GM18508 (cell line): ENCODE results near the gene ALX3.

Experiments
- ATAC-seq: cut with Tn5 transposase; IDR thresholded peaks from one replicate; pipeline ENCODE4 v1.9.1; 2021; ENCODE audit warnings: moderate number of reproducible peaks; ENCODE audit not compliant: insufficient read depth, unreplicated experiment

ALX3 gene

GRCh38 chr1:110070671-110071242, at the start of gene ALX3:
Gene ALX3 (minus strand): TSS chr1:110070672. CDS start chr1:110070612, 60 bp downstream.
- no peak for ATAC-seq

GRCh38 chr1:110119843-110120242, 49.4 kb upstream of the ALX3 start:
- no peak for ATAC-seq

GRCh38 chr1:110118636-110119396, 48.3 kb upstream of the ALX3 start:
- no peak for ATAC-seq

- no peak for ATAC-seq
These were observed 44.3 kb upstream of the ALX3 start for GRCh38 chr1:110114784-110115183.

- no peak for ATAC-seq
These were observed 43.7 kb upstream of the ALX3 start for GRCh38 chr1:110114173-110114572.

GRCh38 chr1:110113551-110113950, 43.1 kb upstream of the ALX3 start:
- ATAC-seq = no peak

GRCh38 chr1:110112656-110113055, 42.2 kb upstream of the ALX3 start:
- no peak for ATAC-seq

GRCh38 chr1:110112143-110112542, 41.7 kb upstream of the ALX3 start, which contains the start of gene UBL4B:
Gene UBL4B (plus strand): TSS chr1:110112443. CDS start chr1:110112535, 92 bp downstream.
- ATAC-seq = no peak

GRCh38 chr1:110111081-110111480, 40.6 kb upstream of the ALX3 start:
- no peak for ATAC-seq

- ATAC-seq = no peak
These were observed 37.5 kb upstream of the ALX3 start for GRCh38 chr1:110107867-110108469.

GRCh38 chr1:110106013-110106941, 35.8 kb upstream of the ALX3 start:
- no peak for ATAC-seq

- ATAC-seq = no peak
These were observed 31.6 kb upstream of the ALX3 start for GRCh38 chr1:110102081-110102480.

- no peak for ATAC-seq
These were observed 29.9 kb upstream of the ALX3 start for GRCh38 chr1:110100335-110100734.

- no peak for ATAC-seq
These were observed 28.0 kb upstream of the ALX3 start for GRCh38 chr1:110098222-110099026.

GRCh38 chr1:110097507-110098221, 27.2 kb upstream of the ALX3 start:
- no peak for ATAC-seq

GRCh38 chr1:110094931-110095654, 24.6 kb upstream of the ALX3 start:
- no peak for ATAC-seq

GRCh38 chr1:110092991-110093390, 22.5 kb upstream of the ALX3 start:
- no peak for ATAC-seq

- no peak for ATAC-seq
These were observed 21.3 kb upstream of the ALX3 start for GRCh38 chr1:110091791-110092190.
